Ectodermal cell (in vitro differentiated cells): ENCODE data around the gene SEMA4A. TPM values are rescaled to one million over a fixed set of nuclear protein-coding genes. Genes with fewer than 3 reads are reported as not detected.

Experiments used
- H3K27ac ChIP-seq: 2 replicates; pipeline ENCODE4 v1.7.0; 2013; ENCODE audit warnings: mild to moderate bottlenecking, low read depth, low read length; ENCODE audit not compliant: insufficient read depth, poor library complexity, severe bottlenecking
- H3K27me3 ChIP-seq: 2 replicates; pipeline ENCODE4 v1.7.0; 2013; ENCODE audit warnings: mild to moderate bottlenecking, low read length; ENCODE audit not compliant: insufficient read depth, control insufficient read depth, poor library complexity, severe bottlenecking
- H3K36me3 ChIP-seq: one replicate; pipeline ENCODE4 v1.7.0; 2013; ENCODE audit warnings: low read length; ENCODE audit not compliant: control insufficient read depth, insufficient read depth
- H3K4me1 ChIP-seq: one replicate; pipeline ENCODE4 v1.7.0; 2013; ENCODE audit warnings: low read length; ENCODE audit not compliant: control insufficient read depth, insufficient read depth
- H3K4me3 ChIP-seq: 2 replicates; pipeline ENCODE4 v1.7.0; 2013; ENCODE audit warnings: low read depth, low read length, control low read depth; ENCODE audit not compliant: insufficient read depth
- H3K9me3 ChIP-seq: 2 replicates; pipeline ENCODE4 v1.7.0; 2013; ENCODE audit warnings: mild to moderate bottlenecking, low read length, moderate library complexity; ENCODE audit not compliant: control insufficient read depth
- WGBS, 2 experiments: methylation state at CpG; one replicate each; pipeline ENCODE4 v1.1.7; 2013; ENCODE audit warnings: missing lambda C conversion rate in 2 of 2; 5-methylcytosine and 5-hydroxymethylcytosine counted together
- polyA plus RNA-seq, 4 experiments: library from polyadenylated mRNA; stranded (reverse); fragments of 50-300 nt; gene quantifications; one replicate each; pipeline ENCODE4 v1.2.3, GENCODE V29; 2013

SEMA4A gene
- polyA plus RNA-seq (2013, experiment 1 of 4) = 2.6 TPM
- polyA plus RNA-seq (2013, experiment 2 of 4) = 2.7 TPM
- polyA plus RNA-seq (2013, experiment 3 of 4) = 2.5 TPM
- 3.3 TPM for polyA plus RNA-seq (2013, experiment 4 of 4)

DNA sequence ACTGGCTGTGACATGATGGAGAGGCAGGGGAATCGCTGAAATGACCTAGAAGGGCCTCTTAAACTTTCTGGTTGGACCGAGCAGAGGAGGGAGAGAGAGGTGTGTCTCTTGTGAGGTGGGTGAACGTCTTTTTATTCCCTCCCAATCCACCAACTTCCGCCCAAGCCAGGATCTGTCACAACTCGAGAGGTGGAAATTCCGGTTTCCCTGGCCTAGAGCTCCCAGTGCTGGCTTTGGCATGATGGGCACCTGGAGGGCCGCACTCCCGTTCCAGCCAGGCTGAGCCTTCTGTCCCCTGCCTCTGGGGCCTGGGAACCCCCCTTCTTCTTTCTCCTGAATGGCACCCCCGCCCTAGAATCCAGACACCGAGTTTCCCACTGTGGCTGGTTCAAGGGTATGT is at the start of gene SEMA4A:
TSS of gene SEMA4A (plus strand) at position 224 of the 400 bp plus-strand sequence. CDS start 994 bp downstream, outside the sequence.
- no peaks in the 10 kb centered on the region for H3K27me3 ChIP-seq
- H3K27ac ChIP-seq = no peak within 1 kb of the TSS
- H3K9me3 ChIP-seq = no peaks in the 10 kb centered on the region
- H3K4me3 ChIP-seq = no peak within 1 kb of the TSS
- WGBS, 2 experiments = 88 to 89% methylated on average over 10 of the region's 10 CpGs
- H3K36me3 ChIP-seq = no peaks in the 10 kb centered on the region
- H3K4me1 ChIP-seq = peaks cover 23% of the 10 kb centered on the region

- no peak overlapping the region for H3K4me3 ChIP-seq
- peaks cover 45% of the 10 kb centered on the region for H3K4me1 ChIP-seq
- H3K27me3 ChIP-seq = no peaks in the 10 kb centered on the region
- H3K9me3 ChIP-seq = no peaks in the 10 kb centered on the region
- H3K27ac ChIP-seq = peak overlapping the region; percentile 84
- no peaks in the 10 kb centered on the region for H3K36me3 ChIP-seq
- 70 to 75% methylated on average over 15 of the region's 15 CpGs for WGBS, 2 experiments
Observed at GRCh38 chr1:156104065-156104810, 49.1 kb upstream of the SEMA4A start.

- H3K9me3 ChIP-seq = no peaks in the 10 kb centered on the region
- no peak overlapping the region for H3K4me3 ChIP-seq
- no peaks in the 10 kb centered on the region for H3K36me3 ChIP-seq
- H3K27ac ChIP-seq = peak overlapping the region; percentile 96
- no peaks in the 10 kb centered on the region for H3K27me3 ChIP-seq
- 60 to 61% methylated on average over 11 of the region's 11 CpGs for WGBS, 2 experiments
- H3K4me1 ChIP-seq = peaks cover 45% of the 10 kb centered on the region
Observed at GRCh38 chr1:156104861-156105832, 48.2 kb upstream of the SEMA4A start.

- Histone ChIP-seq H3K27me3 (no peaks in the 10 kb centered on the region), H3K27ac (peak overlapping the region; percentile 96), H3K9me3 (no peaks in the 10 kb centered on the region), H3K4me1 (peaks cover 45% of the 10 kb centered on the region), H3K4me3 (no peak overlapping the region), H3K36me3 (no peaks in the 10 kb centered on the region)
- WGBS, 2 experiments = 22 to 23% methylated on average over 10 of the region's 14 CpGs
Observed at GRCh38 chr1:156106624-156107488, 46.5 kb upstream of the SEMA4A start.

DNA sequence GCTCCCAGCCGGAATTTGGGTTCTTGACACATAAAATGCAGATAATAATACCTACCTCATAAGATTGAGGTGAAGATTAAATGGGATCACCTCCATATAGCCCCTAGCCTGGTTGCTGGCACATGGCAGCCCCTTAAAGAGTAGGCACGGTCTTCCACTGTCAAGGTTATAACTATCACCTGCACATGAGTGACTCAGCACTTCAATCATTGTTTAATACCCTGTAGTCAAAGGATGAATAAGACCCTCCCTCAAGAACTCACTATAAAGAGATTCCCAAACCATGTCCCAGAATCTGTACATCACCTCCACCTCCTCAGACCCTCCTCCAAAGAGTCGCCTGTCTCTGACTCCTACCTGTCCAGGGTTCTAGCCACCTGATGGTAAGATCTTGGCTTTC is 45.3 kb upstream of the SEMA4A start:
- Histone ChIP-seq H3K4me1 (peaks cover 46% of the 10 kb centered on the region), H3K9me3 (no peaks in the 10 kb centered on the region), H3K4me3 (no peak overlapping the region), H3K27me3 (no peaks in the 10 kb centered on the region), H3K27ac (no peak overlapping the region), H3K36me3 (no peaks in the 10 kb centered on the region)
- 94 to 96% methylated on average over 3 of the region's 3 CpGs for WGBS, 2 experiments

- Histone ChIP-seq H3K27me3 (no peaks in the 10 kb centered on the region), H3K9me3 (no peaks in the 10 kb centered on the region), H3K4me3 (no peak overlapping the region), H3K36me3 (no peaks in the 10 kb centered on the region), H3K4me1 (peaks cover 46% of the 10 kb centered on the region), H3K27ac (no peak overlapping the region)
- 95% methylated on average over 6 of the region's 6 CpGs for WGBS, 2 experiments
Observed at GRCh38 chr1:156108664-156109241, 44.6 kb upstream of the SEMA4A start.

GRCh38 chr1:156110252-156110651 is 43.1 kb upstream of the SEMA4A start:
- WGBS, 2 experiments = 90 to 92% methylated on average over 2 of the region's 2 CpGs
- H3K4me3 ChIP-seq = no peak overlapping the region
- H3K4me1 ChIP-seq = peaks cover 44% of the 10 kb centered on the region
- peaks cover 7% of the 10 kb centered on the region for H3K27me3 ChIP-seq
- H3K36me3 ChIP-seq = no peaks in the 10 kb centered on the region
- no peaks in the 10 kb centered on the region for H3K9me3 ChIP-seq
- no peak overlapping the region for H3K27ac ChIP-seq

DNA sequence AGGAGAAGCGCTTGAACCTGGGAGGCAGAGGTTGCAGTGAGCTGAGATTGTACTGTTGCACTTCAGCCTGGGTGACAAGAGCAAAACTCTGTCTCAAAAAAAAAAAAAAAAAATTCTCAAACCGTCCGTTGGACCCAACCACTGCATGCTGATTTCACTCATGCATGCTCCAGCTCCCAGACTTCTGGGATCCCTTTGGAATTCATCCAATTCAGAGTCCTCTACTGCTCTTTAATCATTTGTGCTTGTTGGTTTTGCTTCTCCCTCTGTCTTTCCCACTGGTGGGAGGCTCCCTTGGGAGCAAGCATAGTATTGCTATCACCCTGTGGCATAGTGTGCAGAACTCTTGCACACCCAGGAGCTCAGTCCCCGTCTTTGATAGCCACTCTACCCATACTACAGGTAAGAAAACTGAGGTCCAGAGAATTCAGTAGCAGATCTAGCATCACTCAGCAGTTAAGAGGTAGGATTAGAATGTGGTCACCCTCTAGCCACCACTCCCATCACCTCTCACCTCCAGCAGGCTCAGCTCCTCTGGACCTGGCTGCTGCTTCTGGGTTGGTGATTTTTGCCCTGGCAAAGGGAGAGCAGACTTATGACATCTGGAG is 41.9 kb upstream of the SEMA4A start:
- Histone ChIP-seq H3K27ac (no peak overlapping the region), H3K36me3 (no peaks in the 10 kb centered on the region), H3K4me3 (no peak overlapping the region), H3K9me3 (no peaks in the 10 kb centered on the region), H3K4me1 (peaks cover 40% of the 10 kb centered on the region), H3K27me3 (peaks cover 12% of the 10 kb centered on the region)
- WGBS, 2 experiments = 94 to 97% methylated on average over 4 of the region's 4 CpGs
